GM18909 (cell line): ENCODE results near the gene LRRC74B.

Experiments used
- ATAC-seq: cut with Tn5 transposase; IDR thresholded peaks from one replicate; pipeline ENCODE4 v1.9.1; 2021; ENCODE audit warnings: mild to moderate bottlenecking; ENCODE audit not compliant: unreplicated experiment, poor library complexity

LRRC74B gene

GRCh38 chr22:21098099-21098671 lies 52.4 kb downstream of the LRRC74B start:
- no peak for ATAC-seq

GRCh38 chr22:21099578-21099977 lies 53.8 kb downstream of the LRRC74B start:
- ATAC-seq = no peak

- ATAC-seq = no peak
Measured at GRCh38 chr22:21100149-21101032, 54.6 kb downstream of the LRRC74B start.

- no peak for ATAC-seq
Measured at GRCh38 chr22:21101877-21102638, 56.3 kb downstream of the LRRC74B start.

GRCh38 chr22:21102659-21103267 lies 57.0 kb downstream of the LRRC74B start:
- ATAC-seq = peak; percentile 52

GRCh38 chr22:21103633-21104032 lies 57.9 kb downstream of the LRRC74B start:
- no peak for ATAC-seq

GRCh38 chr22:21104126-21104691 lies 58.5 kb downstream of the LRRC74B start:
- no peak for ATAC-seq

GRCh38 chr22:21105294-21105693 lies 59.5 kb downstream of the LRRC74B start:
- no peak for ATAC-seq

- ATAC-seq = no peak
Measured at GRCh38 chr22:21106000-21106399, 60.3 kb downstream of the LRRC74B start.

- no peak for ATAC-seq
Measured at GRCh38 chr22:21108379-21109115, 62.8 kb downstream of the LRRC74B start.
